Measurements from ENCODE around the gene CRYBB1. TPM values are rescaled to one million over a fixed set of nuclear protein-coding genes. Genes with fewer than 3 reads are reported as not detected.

The CRYBB1 gene
- polyA plus RNA-seq, 1 of the 3 experiments (the other 2 are of a cell fraction): 0.05 TPM

DNA sequence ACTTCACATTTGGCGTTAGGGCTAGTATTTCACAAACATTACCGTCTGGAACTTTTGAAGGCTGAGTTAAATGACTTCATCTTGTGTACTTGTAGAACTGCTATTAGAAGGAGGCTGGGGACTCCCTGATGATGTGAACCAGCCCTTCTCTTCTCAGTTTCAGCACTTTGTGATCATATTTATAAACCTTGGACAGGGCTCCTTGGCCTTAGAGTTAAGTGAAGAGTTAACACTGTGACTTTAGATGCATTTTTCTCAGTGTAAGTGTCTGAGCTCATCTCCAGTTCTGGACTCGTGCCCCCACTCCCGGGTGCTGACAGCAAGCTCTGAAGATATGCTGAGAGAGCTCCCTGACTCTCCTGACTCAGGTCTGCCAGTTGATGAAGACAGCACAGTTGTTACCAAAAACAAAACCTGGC is 48.0 kb upstream of the CRYBB1 start:
- no peak for DNase-seq
- H3K27me3 ChIP-seq (ENCODE audit: insufficient read depth): no peaks in the 10 kb centered on the region
- H3K9me2 ChIP-seq: no peaks in the 10 kb centered on the region
- TF ChIP-seq FOXJ3 (CRISPR knock-in tag; IDR thresholded peaks at IDR 0.05) (no peak), CHD2 (IDR thresholded peaks at IDR 0.05; ENCODE audit: low read length, partially characterized antibody) (no peak)
- TF ChIP-seq, protein P1, sequence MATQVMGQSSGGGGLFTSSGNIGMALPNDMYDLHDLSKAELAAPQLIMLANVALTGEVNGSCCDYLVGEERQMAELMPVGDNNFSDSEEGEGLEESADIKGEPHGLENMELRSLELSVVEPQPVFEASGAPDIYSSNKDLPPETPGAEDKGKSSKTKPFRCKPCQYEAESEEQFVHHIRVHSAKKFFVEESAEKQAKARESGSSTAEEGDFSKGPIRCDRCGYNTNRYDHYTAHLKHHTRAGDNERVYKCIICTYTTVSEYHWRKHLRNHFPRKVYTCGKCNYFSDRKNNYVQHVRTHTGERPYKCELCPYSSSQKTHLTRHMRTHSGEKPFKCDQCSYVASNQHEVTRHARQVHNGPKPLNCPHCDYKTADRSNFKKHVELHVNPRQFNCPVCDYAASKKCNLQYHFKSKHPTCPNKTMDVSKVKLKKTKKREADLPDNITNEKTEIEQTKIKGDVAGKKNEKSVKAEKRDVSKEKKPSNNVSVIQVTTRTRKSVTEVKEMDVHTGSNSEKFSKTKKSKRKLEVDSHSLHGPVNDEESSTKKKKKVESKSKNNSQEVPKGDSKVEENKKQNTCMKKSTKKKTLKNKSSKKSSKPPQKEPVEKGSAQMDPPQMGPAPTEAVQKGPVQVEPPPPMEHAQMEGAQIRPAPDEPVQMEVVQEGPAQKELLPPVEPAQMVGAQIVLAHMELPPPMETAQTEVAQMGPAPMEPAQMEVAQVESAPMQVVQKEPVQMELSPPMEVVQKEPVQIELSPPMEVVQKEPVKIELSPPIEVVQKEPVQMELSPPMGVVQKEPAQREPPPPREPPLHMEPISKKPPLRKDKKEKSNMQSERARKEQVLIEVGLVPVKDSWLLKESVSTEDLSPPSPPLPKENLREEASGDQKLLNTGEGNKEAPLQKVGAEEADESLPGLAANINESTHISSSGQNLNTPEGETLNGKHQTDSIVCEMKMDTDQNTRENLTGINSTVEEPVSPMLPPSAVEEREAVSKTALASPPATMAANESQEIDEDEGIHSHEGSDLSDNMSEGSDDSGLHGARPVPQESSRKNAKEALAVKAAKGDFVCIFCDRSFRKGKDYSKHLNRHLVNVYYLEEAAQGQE (IDR thresholded peaks at IDR 0.05; ENCODE audit: low read depth, low read length): 0 out of 2 replicates have a peak, but pooled peaks have one; percentile 42
- H3K4me3 ChIP-seq (ENCODE audit: low read depth in 2 of 2, low read length in 1 of 2): no peak overlapping the region
- WGBS (ENCODE audit: low lambda C conversion rate): 31% methylated on average over 4 of the region's 4 CpGs
- peaks cover 4 to 20% of the 10 kb centered on the region in 2 experiments; a peak in 1 of 4 replicates for H3K4me1 ChIP-seq (ENCODE audit: control insufficient read depth in 1 of 2, insufficient read depth in 2 of 2, low read depth in 1 of 2, low read length in 1 of 2)
- H3K4me2 ChIP-seq: peak overlapping the region; percentile 43; the same call in 1 of the 2 replicates
- H3K79me2 ChIP-seq (ENCODE audit: insufficient read depth): no peaks in the 10 kb centered on the region
- H3F3A ChIP-seq (replicated peaks; ENCODE audit: insufficient read depth): peaks cover 5% of the 10 kb centered on the region
- peak overlapping the region in 1 of 2 experiments; percentile 25; a peak in 2 of 4 replicates for H3K27ac ChIP-seq (ENCODE audit: low read depth in 2 of 2, low read length in 1 of 2)
- ChIA-PET CTCF (interaction anchor here (0.7 to 2.6 kb wide), 11 partner anchors 11 to 1771 kb away, joined by 3 to 16 read pairs (median 3); partner anchors contain the start of genes HPS4 and SRRD), POLR2A (no interaction called here)
- H3K36me3 ChIP-seq (replicated peaks in 1 of 2; ENCODE audit: control insufficient read depth in 1 of 2, insufficient read depth in 2 of 2, low read length in 1 of 2): no peaks in the 10 kb centered on the region
- H4K20me1 ChIP-seq (ENCODE audit: insufficient read depth): no peaks in the 10 kb centered on the region
- H3K9me3 ChIP-seq: no peaks in the 10 kb centered on the region
- H3K9ac ChIP-seq: no peak overlapping the region
- peak overlapping the region; percentile 71; the same call in 1 of the 2 replicates for H2AFZ ChIP-seq (ENCODE audit: low read depth)

- CTCF ChIA-PET: no interaction called here
- POLR2A ChIA-PET: interaction anchor here (0.7 kb wide), 1 partner anchor 1736 kb away, joined by 3 read pairs; no protein-coding TSS in a partner anchor
- peaks cover 12% of the 10 kb centered on the region for H3F3A ChIP-seq (replicated peaks; ENCODE audit: insufficient read depth)
- TF ChIP-seq RCOR1 (IDR thresholded peaks at IDR 0.05; ENCODE audit: low read length): no peak
- TF ChIP-seq, protein P2, sequence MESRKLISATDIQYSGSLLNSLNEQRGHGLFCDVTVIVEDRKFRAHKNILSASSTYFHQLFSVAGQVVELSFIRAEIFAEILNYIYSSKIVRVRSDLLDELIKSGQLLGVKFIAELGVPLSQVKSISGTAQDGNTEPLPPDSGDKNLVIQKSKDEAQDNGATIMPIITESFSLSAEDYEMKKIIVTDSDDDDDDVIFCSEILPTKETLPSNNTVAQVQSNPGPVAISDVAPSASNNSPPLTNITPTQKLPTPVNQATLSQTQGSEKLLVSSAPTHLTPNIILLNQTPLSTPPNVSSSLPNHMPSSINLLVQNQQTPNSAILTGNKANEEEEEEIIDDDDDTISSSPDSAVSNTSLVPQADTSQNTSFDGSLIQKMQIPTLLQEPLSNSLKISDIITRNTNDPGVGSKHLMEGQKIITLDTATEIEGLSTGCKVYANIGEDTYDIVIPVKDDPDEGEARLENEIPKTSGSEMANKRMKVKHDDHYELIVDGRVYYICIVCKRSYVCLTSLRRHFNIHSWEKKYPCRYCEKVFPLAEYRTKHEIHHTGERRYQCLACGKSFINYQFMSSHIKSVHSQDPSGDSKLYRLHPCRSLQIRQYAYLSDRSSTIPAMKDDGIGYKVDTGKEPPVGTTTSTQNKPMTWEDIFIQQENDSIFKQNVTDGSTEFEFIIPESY (IDR thresholded peaks at IDR 0.05; ENCODE audit: borderline replicate concordance, low read depth): no peak
- TF ChIP-seq FOSL2 (IDR thresholded peaks at IDR 0.05; ENCODE audit: borderline replicate concordance, low read depth): no peak
- TF ChIP-seq POLR2AphosphoS5 (IDR thresholded peaks at IDR 0.05; ENCODE audit: low read depth, low read length): no peak
- no peak for TF ChIP-seq GABPA (IDR thresholded peaks at IDR 0.05; ENCODE audit: low read depth)
- no peak for TF ChIP-seq GATA2 (CRISPR knock-in tag; IDR thresholded peaks at IDR 0.05)
- TF ChIP-seq, protein P1 (IDR thresholded peaks at IDR 0.05; ENCODE audit: low read depth, low read length): no peak
- no peak for TF ChIP-seq ELF1 (IDR thresholded peaks at IDR 0.05)
- TF ChIP-seq TAF1 (IDR thresholded peaks at IDR 0.05; ENCODE audit: borderline replicate concordance, low read depth, low read length): no peak
- TF ChIP-seq MXI1 (IDR thresholded peaks at IDR 0.05; ENCODE audit: low read depth, low read length): no peak
- TF ChIP-seq EZH2phosphoT487 (IDR thresholded peaks at IDR 0.05; ENCODE audit: borderline replicate concordance, low read depth): no peak
- TF ChIP-seq RXRA (IDR thresholded peaks at IDR 0.05; ENCODE audit: borderline replicate concordance, low read depth): no peak
- no peak for TF ChIP-seq IRF3 (IDR thresholded peaks at IDR 0.05; ENCODE audit: low read depth, low read length)
These were observed 45.6 kb upstream of the CRYBB1 start for GRCh38 chr22:26663374-26663923.

More at GRCh38 chr22:26663374-26663923, 45.6 kb upstream of the CRYBB1 start:
- peaks cover 10% of the 10 kb centered on the region in 2 experiments; a peak in 2 of 4 replicates for H3K4me1 ChIP-seq (ENCODE audit: control insufficient read depth in 1 of 2, insufficient read depth in 2 of 2, low read depth in 1 of 2, low read length in 1 of 2)
- H2AFZ ChIP-seq (ENCODE audit: low read depth): no peak overlapping the region
- H3K9me2 ChIP-seq: no peaks in the 10 kb centered on the region
- WGBS (ENCODE audit: low lambda C conversion rate): 88% methylated on average over 9 of the region's 9 CpGs
- H3K27ac ChIP-seq (ENCODE audit: low read depth in 2 of 2, low read length in 1 of 2): no peak overlapping the region
- H3K27me3 ChIP-seq (ENCODE audit: insufficient read depth): no peaks in the 10 kb centered on the region
- no peaks in the 10 kb centered on the region for H3K36me3 ChIP-seq (replicated peaks in 1 of 2; ENCODE audit: control insufficient read depth in 1 of 2, insufficient read depth in 2 of 2, low read length in 1 of 2)
- H3K4me2 ChIP-seq: no peak overlapping the region
- no peak for DNase-seq
- no peak overlapping the region for H3K9ac ChIP-seq
- no peak overlapping the region for H3K4me3 ChIP-seq (ENCODE audit: low read depth in 2 of 2, low read length in 1 of 2)
- no peaks in the 10 kb centered on the region for H4K20me1 ChIP-seq (ENCODE audit: insufficient read depth)
- H3K9me3 ChIP-seq: no peaks in the 10 kb centered on the region
- H3K79me2 ChIP-seq (ENCODE audit: insufficient read depth): no peaks in the 10 kb centered on the region
